Parathyroid adenoma (tissue), 2 donors: ENCODE results near the gene PEBP1.

Experiments used
- H2AFZ ChIP-seq: fragments of 300-600 bp; sonication (generic); one replicate; pipeline ENCODE4 v1.7.0; 2017; ENCODE audit warnings: antibody characterized with exemption, mild to moderate bottlenecking
- H3K27ac ChIP-seq: fragments of 300-600 bp; sonication (generic); one replicate; pipeline ENCODE4 v1.7.0; 2017
- H3K27me3 ChIP-seq: fragments of 300-600 bp; sonication (generic); one replicate; pipeline ENCODE4 v1.7.0; 2017; ENCODE audit warnings: low read length; ENCODE audit not compliant: control insufficient read depth, insufficient read depth
- H3K36me3 ChIP-seq: fragments of 300-600 bp; sonication (generic); one replicate; pipeline ENCODE4 v1.7.0; 2017; ENCODE audit warnings: low read length; ENCODE audit not compliant: control insufficient read depth, insufficient read depth
- H3K4me1 ChIP-seq: fragments of 300-600 bp; sonication (generic); one replicate; pipeline ENCODE4 v1.7.0; 2017; ENCODE audit warnings: control low read depth
- H3K4me2 ChIP-seq: fragments of 300-600 bp; sonication (generic); one replicate; pipeline ENCODE4 v1.7.0; 2017; ENCODE audit warnings: low read length
- H3K4me3 ChIP-seq: fragments of 300-600 bp; sonication (generic); one replicate; pipeline ENCODE4 v1.7.0; 2017; ENCODE audit warnings: low read depth, low read length
- H3K79me2 ChIP-seq: fragments of 300-600 bp; sonication (generic); one replicate; pipeline ENCODE4 v1.7.0; 2017; ENCODE audit warnings: control low read depth
- H3K9ac ChIP-seq: fragments of 300-600 bp; sonication (generic); one replicate; pipeline ENCODE4 v1.7.0; 2017; ENCODE audit warnings: mild to moderate bottlenecking
- H3K9me3 ChIP-seq: fragments of 300-600 bp; sonication (generic); one replicate; pipeline ENCODE4 v1.7.0; 2017; ENCODE audit warnings: low read length; ENCODE audit not compliant: control insufficient read depth
- CTCF ChIP-seq: fragments of 300-600 bp; sonication (generic); IDR thresholded peaks from one replicate; pipeline ENCODE4 v1.7.0; 2017; ENCODE audit warnings: antibody characterized with exemption, mild to moderate bottlenecking
- donor health status: primary hyperparathyroidism.

PEBP1 gene

DNA sequence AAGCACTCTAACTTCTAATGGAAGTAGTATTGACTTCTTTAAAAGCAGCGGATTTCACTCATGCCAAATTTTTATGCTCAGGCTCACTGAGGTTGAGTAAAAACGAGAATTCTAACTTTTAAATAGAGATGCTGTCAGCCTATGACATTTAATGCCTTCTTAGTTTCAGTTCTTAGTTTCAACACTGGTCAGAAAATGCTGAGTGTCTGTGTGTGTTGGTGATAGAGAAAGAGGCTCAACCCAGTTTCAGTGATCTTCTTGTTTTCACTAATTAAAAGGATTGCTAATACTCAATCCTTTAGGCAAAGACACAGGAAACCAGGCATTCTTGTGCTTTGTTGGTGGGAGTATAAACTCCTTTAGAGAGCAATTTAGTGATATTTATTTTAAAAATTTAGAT, 31.0 kb downstream of the PEBP1 start:
- no peak overlapping the region for H3K9ac ChIP-seq
- no peak overlapping the region for H2AFZ ChIP-seq
- no peak for TF ChIP-seq CTCF
- no peak overlapping the region for H3K27ac ChIP-seq
- no peak overlapping the region for H3K4me3 ChIP-seq
- H3K79me2 ChIP-seq = peaks cover 3% of the 10 kb centered on the region
- H3K36me3 ChIP-seq = no peaks in the 10 kb centered on the region
- no peak overlapping the region for H3K4me2 ChIP-seq
- no peaks in the 10 kb centered on the region for H3K9me3 ChIP-seq
- no peaks in the 10 kb centered on the region for H3K4me1 ChIP-seq
- H3K27me3 ChIP-seq = no peaks in the 10 kb centered on the region

- H3K9me3 ChIP-seq = no peaks in the 10 kb centered on the region
- H3K36me3 ChIP-seq = no peaks in the 10 kb centered on the region
- no peak for TF ChIP-seq CTCF
- no peak overlapping the region for H3K4me2 ChIP-seq
- H3K27ac ChIP-seq = no peak overlapping the region
- H3K27me3 ChIP-seq = no peaks in the 10 kb centered on the region
- H3K4me3 ChIP-seq = no peak overlapping the region
- no peaks in the 10 kb centered on the region for H3K4me1 ChIP-seq
- no peak overlapping the region for H2AFZ ChIP-seq
- no peak overlapping the region for H3K9ac ChIP-seq
- peaks cover 3% of the 10 kb centered on the region for H3K79me2 ChIP-seq
Observed at GRCh38 chr12:118175823-118176447, 40.0 kb downstream of the PEBP1 start.

DNA sequence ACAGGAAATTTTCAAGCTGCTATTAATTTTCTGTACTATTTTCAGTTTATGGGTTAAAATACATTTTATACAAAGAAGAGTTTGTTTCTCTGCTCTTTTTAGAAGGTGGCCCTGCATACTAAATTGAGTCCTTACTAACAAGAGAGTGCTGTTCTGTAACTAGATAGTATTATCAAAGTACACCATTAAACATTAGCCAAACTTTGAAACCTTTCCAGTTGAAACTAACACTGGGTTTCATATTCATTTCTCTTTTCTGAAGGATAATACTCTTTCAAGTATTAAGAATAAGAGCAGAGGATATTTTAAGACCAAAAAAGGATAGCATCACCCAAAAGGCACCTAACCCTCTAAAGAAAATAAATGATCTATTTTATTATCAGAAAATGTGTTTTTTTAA, 47.2 kb downstream of the PEBP1 start:
- Histone ChIP-seq H3K9ac (no peak overlapping the region), H3K4me3 (no peak overlapping the region), H2AFZ (no peak overlapping the region), H3K4me1 (peaks cover 2% of the 10 kb centered on the region), H3K9me3 (no peaks in the 10 kb centered on the region), H3K27ac (no peak overlapping the region), H3K79me2 (peaks cover 4% of the 10 kb centered on the region), H3K36me3 (no peaks in the 10 kb centered on the region), H3K4me2 (no peak overlapping the region), H3K27me3 (no peaks in the 10 kb centered on the region)
- no peak for TF ChIP-seq CTCF

DNA sequence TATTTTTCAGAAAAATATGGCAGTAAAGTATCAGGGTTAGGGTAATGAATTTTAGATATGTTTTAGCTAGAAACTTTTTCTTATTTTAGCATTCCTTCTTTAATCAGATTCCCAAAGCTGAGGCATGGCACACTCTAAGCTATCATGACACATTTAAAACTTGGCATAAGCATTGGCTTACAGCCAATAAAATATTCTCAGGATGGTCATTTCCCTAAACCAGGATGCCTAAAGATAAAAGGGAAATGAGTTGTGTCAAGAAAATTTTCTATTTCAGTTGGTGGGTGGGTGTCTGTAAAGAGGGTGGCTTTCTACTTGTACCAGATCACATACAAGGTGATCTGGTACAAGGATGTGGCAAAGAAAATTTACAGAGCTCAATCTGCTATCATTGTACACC, 47.8 kb downstream of the PEBP1 start:
- no peaks in the 10 kb centered on the region for H3K27me3 ChIP-seq
- peaks cover 4% of the 10 kb centered on the region for H3K79me2 ChIP-seq
- no peaks in the 10 kb centered on the region for H3K36me3 ChIP-seq
- H2AFZ ChIP-seq = no peak overlapping the region
- no peak overlapping the region for H3K4me2 ChIP-seq
- no peak for TF ChIP-seq CTCF
- H3K4me3 ChIP-seq = no peak overlapping the region
- no peaks in the 10 kb centered on the region for H3K9me3 ChIP-seq
- no peak overlapping the region for H3K9ac ChIP-seq
- peaks cover 2% of the 10 kb centered on the region for H3K4me1 ChIP-seq
- no peak overlapping the region for H3K27ac ChIP-seq

GRCh38 chr12:118185602-118186397, 49.9 kb downstream of the PEBP1 start:
- no peaks in the 10 kb centered on the region for H3K9me3 ChIP-seq
- H2AFZ ChIP-seq = no peak overlapping the region
- H3K9ac ChIP-seq = no peak overlapping the region
- H3K27me3 ChIP-seq = no peaks in the 10 kb centered on the region
- H3K79me2 ChIP-seq = peaks cover 4% of the 10 kb centered on the region
- no peak overlapping the region for H3K4me3 ChIP-seq
- H3K4me1 ChIP-seq = peaks cover 2% of the 10 kb centered on the region
- no peak overlapping the region for H3K27ac ChIP-seq
- H3K36me3 ChIP-seq = no peaks in the 10 kb centered on the region
- no peak for TF ChIP-seq CTCF
- no peak overlapping the region for H3K4me2 ChIP-seq
